Measurements from ENCODE around the gene PLAGL2. TPM values are rescaled to one million over a fixed set of nuclear protein-coding genes. Genes with fewer than 3 reads are reported as not detected.

The PLAGL2 gene
- total RNA-seq, 1 donor from 2014 or later = 3.5 TPM

DNA sequence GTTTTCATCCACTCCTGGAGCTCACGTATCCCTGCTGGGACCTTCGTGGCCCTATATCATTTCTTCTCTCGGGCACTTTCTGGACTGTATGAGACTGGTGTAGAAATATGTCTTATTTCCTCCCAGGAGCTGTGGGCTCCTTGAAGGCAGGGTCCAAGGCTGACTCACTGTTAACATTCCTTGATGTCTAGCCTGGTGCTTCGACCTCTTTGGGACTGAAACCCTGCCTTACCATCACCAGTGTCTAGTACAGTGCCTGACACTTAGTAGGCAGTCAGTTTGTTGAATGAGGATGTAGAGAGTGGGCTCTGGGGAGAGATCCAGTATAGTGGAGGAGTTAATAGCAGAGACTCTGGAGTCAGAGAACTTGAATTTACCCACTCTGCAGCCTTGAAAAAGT, 23.7 kb upstream of the PLAGL2 start:
- no peak for DNase-seq (ENCODE audit: low read depth)

DNA sequence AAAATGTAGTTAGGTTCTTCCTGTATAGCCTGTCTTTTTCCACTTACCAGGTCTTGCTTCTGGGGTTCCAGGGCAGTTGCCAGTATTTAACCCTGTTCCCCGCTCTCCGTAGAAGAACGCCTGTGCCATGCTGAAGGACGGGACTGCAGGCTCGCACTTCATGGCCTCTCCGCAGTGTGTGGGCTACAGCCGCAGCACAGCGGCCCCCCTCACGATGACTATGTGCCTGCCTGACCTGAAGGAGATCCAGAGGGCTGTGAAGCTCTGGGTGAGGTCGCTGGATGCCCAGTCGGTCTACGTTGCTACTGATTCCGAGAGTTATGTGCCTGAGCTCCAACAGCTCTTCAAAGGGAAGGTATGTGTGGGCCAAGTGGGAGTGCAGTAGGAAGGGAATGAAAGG, 23.2 kb upstream of the PLAGL2 start:
- no peak for DNase-seq (ENCODE audit: low read depth)

DNA sequence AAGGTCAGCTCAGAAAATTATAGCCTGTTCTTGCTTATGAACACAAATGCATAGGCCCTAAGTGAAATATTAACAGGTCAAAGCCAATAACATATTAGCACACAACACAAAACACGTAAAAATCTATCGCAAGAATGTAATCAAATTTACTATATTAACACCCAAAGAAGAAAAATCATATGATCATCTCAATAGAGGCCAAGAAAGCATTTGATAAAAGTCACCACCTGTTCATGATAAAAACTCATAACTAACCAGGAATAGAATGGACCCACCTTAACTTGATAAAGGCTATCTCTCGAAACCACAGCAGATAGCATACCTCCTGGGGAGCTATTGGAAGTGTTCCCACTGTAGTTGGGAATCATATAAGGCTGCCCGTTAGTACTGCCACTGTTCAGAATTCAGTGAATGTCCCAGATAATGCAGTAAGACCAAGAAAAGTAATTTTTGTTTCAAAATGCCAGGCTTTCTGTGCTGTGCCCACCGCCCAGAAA, 21.8 kb upstream of the PLAGL2 start:
- no peak for DNase-seq (ENCODE audit: low read depth)

DNA sequence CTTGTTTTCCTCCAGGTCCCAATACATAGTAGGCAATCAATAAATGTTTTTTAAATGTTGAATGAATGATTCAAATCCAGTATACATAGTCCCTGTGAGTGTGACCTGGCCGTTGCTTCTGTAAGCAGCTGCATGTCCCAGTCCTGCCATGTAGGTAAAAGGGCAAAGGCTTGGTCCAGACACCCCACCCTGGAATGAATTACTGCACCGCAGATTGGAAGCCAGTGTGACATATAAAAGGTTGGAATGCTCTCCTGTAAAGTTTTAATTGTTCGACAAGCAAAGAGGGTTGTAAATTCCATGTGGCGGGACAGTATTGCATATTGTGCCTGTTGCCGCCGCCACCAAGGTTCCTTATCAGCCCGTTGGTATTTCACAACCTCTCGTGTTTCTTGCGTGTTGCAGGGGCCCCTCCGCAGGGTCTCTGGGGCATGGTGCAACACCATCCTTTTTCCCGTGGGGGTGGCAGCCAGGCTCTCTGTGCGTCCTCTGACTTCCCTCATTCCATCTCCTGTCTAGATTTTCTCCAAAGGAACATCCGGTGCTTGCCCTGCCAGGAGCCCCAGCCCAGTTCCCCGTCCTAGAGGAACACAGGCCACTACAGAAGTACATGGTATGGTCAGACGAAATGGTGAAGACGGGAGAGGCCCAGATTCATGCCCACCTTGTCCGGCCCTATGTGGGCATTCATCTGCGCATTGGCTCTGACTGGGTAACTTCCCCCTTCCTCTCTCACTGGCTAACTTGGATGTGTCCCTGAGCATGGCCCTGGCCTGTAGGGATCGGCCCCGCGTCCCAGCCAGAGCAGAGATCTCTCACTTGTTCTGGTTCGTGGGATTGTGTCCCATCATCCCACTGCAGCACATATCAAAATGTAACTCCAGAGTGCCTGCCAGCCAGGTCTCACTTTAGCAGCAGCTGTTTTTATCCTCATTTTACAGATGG, 20.5 kb upstream of the PLAGL2 start:
- no peak for DNase-seq (ENCODE audit: low read depth)

DNA sequence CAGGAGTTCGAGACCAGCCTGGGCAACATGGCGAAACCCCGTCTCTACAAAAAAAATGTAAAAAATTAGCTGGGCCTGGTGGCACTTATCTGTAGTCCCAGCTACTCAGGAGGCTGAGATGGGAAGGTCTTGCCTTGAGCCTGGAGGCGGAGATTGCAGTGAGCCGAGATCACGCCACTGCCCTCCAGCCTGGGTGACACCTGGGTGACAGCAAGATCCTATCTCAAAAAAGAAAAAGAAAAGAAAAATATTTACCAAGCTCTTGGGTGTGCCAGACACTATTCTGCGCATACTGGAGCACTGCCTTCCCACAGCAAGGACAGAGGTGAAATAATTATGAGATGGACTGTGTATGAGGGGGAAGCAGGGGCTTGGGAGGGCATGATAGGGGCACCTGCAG, 19.8 kb upstream of the PLAGL2 start:
- no peak for DNase-seq (ENCODE audit: low read depth)

DNA sequence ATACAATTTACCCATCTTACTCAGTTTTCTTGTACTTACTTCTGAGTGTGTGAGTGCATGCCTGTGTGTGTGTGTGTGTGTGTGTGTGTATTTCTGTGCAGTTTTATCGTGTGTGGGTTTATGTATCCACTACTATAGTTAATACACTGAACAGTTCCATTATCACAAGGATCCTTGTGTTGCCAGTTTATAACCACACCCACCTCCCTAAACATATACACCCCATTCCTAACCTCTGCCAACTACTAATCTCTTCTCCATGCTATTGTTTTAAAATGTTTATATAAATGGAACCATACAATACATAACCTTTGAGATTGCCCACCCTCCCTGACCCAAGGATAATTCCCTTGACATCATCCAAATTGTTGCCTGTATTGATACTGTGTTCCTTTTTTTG, 18.8 kb upstream of the PLAGL2 start:
- no peak for DNase-seq (ENCODE audit: low read depth)

DNA sequence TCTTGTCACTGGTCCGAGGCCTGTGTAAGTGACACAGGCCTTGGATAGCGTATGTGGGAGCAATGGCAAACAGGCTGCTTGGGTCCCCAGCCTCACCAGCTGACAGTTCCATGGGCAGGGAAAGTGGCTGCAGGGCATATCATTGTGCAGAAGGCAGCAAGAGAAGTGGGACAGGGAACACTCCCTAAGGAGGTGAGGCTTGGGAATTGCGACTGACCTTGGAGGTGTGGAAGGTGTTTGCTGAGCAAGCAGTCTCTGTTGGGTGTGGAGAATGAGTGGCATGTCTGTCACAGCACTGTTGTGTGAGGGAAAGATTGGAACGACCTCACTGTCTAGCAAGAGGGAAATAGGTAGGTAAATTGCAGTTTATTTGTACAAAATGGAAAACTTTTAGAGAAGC, 16.9 kb upstream of the PLAGL2 start:
- no peak for DNase-seq (ENCODE audit: low read depth)

DNA sequence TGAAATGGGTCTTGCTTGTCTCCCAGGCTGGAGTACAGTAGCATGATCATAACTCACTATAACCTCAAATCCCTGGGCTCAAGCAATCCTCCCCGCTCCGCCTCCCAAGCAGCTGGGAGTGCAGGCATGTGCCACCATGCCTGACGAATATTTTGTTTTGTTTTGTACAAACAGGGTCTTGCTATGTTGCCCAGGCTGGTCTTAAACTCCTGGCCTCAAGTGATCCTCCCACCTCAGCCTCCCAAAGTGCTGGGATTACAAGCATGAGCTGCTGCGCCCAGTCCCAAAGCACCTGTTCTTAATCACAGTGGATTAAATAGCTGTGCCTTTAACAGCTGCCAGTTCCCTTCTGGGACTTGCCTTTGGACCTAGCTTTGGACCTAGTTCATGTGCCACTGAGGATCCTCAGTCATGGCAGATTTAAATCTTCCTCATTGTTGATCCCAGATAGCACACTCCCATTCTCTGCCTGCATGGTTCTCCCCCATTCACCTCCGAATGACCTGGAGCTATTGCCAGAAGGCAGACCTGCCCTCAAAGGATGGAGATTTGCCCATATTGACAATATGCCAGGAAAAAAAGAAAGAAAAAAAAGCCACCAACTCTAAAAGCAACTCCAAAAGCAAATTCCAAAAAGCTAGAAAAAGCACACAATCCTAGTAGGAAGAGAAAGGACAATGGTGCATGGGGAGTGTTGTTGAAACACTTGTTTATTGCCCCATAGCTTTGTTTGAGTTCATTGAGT, 10.8 kb upstream of the PLAGL2 start:
- DNase-seq (ENCODE audit: low read depth) = no peak

DNA sequence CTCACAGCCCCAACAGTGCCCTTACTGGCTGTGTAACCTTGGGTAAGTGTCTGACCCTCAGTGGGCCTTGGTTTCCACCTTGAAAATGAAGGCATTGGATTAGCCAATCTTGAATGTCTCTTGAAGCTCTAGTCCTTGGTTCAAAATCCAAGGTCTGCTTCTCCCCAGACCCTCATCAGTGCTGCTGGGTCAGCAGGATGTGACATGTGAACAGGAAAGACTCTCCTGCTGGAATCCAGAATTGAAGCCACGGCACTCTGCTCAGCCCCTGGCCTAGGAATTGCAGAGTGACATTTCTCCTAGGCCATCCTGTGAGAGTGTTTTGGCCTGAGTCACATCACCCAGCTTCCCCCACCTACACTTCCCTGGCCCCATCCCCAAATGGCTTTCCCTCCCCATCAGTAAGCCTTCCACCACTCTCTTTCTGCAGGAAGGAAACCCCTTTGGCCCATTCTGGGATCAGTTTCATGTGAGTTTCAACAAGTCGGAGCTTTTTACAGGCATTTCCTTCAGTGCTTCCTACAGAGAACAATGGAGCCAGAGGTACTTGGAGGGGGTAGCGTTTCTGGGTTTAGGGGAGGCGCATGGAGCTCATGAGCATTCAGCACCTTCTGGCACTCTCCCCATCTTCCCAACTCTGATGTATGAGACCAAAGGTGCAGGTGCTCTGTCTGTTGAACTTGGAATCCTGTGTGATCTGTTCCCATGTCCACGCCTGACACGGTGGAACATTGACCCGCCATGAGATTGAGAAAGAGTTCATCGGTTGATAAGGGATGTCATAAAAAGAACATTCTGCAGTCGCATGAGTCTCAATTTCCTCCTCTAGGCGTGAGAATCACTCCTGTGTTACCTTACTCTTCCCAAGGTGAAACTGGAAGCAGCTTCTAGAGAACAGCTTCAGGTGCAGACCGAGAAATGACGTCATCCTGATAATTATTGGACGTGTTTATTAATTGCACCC, 8.9 kb upstream of the PLAGL2 start:
- no peak for DNase-seq (ENCODE audit: low read depth)

DNA sequence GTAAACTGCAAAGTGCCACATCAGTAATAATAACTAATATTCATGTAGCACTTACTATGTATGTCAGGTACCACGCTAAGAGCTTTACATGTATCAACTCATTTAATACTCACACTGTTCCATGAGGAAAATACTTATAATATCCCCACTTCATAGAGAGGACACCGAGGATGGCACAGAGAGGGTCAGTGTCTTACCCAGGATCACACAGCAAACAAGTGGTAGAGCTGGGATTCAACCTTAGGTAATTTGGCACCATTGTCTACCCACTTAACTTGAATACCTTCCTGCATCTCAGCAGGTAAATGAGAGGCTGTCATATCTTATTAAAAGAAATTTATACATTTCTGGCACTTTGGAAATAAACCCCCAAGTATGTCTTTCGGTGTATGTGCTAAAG, 8.2 kb upstream of the PLAGL2 start:
- DNase-seq (ENCODE audit: low read depth) = no peak

DNA sequence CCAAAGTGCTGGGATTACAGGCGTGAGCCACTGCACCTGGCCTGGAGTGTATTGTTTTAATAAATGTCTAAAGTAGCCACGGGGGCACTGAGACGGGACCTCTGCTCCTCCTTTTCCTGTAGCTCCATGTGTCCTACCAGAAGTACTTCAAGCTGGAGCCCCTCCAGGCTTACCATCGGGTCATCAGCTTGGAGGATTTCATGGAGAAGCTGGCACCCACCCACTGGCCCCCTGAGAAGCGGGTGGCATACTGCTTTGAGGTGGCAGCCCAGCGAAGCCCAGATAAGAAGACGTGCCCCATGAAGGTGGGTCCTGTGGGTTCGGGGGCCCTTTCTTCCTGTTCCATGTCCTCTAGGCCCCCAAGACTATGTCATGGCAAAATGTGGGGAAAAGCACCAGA, 7.6 kb upstream of the PLAGL2 start:
- DNase-seq (ENCODE audit: low read depth) = no peak

DNA sequence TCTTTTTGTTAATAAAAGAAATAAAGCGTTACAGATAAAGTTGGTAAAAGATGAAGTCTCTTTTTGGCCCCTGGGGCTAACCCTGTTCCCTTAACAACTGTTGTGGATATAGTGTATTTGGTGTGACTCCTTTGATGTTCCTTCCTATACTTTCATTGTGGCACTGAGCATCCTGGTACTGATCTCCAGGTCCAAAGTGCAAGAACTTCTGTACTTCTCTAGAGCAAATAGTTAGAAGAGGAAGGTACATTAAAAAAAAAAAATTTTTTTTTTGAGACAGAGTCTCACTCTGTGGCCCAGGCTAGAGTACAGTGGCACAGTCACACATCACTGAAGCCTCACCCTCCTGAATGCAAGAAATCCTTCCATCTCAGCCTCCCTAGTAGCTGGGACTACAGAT, 6.3 kb upstream of the PLAGL2 start:
- no peak for DNase-seq (ENCODE audit: low read depth)

DNA sequence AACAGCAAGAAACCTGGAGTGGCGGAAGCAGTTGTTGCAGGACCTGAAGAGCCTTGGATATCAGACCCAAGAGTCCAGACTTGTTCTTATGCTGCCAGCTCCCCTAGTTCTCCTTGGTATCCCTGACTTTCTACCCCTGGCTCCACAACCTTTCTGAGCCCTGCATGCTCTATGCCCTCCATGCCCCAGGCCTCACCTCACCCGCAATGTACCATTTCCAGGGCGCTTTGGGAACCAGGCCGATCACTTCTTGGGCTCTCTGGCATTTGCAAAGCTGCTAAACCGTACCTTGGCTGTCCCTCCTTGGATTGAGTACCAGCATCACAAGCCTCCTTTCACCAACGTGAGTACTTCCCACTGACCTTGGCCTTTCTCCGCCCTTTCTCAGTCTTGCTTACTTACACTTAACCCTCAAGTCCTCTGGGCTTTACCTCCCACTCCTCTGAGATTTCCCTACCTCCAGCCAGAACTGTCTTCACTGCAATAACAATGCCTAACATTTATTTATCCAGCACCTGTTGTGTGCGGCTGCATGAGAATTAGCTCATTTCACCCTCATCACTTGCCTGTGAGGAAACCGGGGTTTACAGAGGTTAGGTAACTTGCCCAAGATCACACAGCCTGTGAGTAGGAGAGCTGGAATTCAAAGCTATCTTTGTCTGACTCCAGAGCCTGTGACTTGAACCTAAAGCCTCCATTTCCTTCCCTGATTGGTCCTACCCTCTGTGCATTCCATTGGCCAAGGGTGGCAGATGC, 2.5 kb upstream of the PLAGL2 start:
- peak; percentile 43 for DNase-seq (ENCODE audit: low read depth)

DNA sequence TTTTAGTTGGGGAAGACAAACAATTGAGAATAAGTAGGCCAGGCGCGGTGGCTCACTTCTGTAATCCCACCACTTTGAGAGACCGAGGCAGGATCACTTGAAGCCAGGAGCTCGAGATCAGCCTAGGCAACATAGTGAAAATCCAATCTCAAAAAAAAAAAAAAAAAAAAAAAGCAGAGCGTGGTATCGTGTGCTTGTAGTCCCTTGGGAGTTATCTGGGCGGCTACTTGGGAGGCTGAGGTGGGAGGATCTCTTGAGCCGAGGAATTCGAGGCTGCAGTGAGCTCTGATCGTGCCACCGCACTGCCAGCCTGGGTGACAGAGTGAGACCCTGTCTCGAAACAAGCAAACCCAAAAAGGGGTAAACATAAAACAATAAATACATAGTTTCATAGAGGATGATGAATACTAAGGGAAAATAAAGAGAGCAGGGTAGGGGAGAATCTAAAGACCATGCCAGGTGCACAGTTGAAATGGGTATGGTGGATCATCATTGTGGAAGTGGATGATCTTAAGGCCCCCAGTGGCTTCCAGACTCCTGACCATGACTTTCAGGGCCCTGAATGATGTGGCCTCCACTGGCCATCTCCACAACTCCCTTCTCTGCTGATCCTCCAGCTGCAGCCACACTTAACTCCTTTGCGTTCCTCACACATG, 1.1 kb upstream of the PLAGL2 start:
- DNase-seq (ENCODE audit: low read depth) = no peak

DNA sequence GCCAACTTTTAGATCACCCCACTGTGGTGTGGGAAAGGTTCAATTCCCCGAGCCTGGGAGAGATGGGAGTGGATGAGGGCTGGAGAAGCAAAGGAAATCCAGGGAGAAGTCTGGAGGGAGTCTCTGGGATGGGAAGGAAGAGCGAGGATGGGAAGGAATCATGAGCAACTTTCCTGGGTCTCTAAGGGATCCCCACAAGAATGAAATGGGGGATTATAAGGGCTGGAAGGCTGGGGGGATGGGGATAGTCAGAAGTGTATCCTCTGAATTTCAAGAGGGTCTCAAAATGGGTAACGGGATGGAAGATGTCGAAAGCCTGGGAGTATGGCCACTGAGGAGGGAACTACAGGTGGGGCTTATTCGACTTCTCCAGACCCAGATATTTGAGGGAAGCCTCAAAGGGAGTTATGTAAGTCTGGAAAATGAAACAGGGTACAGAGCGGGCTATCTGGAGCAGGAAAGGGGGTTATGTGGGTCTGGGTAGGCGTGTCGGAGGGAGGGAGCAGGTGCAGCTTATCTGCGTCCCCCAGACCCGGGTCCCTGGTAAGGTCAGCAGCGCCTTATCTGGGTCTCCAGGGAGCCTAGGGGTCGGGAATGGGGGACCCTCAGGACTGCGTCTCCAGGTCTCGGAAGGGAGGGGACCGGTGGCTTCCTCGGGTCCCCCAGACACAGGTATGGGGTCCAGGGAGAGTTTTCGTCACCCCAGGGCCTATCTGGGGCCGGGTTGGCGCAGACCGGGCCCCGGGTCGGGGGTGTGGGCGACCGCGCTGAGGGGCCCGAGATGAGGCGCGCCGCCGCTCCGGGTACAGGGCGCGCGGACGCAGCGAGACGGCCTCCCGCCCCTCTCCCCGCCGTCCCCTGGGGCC, 550 bp downstream of the PLAGL2 start:
- no peak for DNase-seq (ENCODE audit: low read depth)

DNA sequence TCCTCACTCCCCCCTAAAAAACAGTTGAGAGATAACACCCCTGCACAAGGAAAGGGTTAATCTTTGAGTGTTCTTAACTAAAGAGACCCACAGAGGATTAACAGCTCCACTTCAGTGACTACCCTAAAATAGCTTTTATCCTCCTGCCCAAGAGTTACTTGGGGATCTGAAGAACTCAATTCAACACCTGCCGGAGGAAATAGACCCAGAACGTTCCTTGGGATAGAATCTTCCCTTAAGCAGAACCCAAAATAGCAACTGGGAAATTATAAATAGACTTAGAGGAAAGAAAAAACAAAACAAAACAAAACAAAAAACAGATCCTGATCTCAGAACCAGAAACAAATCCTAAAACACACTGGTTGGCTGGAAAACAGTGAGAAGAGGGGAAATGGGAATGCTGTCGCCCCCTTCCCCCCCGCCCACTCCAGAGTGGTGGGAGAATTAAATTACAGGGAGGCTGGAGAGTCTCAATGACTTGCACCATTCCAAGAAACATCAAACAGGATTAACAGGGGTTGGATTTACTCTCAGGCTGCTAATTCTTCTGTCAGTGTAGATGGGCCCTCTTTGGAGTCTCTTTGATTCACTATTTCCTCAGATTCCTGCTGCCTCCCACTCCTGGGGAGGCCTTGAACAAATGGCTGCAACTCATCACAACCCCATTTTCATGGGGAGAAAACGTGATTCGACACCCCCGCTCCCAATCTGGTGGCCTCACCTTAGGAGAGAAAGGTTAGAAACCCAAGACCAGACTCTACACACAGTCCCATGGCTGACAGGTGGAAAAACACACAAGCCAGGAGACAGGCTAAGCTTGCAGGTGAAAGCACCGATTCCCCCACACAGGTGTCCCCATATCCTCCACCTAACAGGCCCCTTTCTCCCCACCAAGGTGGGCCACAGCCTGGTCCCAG, 1.4 kb downstream of the PLAGL2 start:
- DNase-seq (ENCODE audit: low read depth) = peak; percentile 61

DNA sequence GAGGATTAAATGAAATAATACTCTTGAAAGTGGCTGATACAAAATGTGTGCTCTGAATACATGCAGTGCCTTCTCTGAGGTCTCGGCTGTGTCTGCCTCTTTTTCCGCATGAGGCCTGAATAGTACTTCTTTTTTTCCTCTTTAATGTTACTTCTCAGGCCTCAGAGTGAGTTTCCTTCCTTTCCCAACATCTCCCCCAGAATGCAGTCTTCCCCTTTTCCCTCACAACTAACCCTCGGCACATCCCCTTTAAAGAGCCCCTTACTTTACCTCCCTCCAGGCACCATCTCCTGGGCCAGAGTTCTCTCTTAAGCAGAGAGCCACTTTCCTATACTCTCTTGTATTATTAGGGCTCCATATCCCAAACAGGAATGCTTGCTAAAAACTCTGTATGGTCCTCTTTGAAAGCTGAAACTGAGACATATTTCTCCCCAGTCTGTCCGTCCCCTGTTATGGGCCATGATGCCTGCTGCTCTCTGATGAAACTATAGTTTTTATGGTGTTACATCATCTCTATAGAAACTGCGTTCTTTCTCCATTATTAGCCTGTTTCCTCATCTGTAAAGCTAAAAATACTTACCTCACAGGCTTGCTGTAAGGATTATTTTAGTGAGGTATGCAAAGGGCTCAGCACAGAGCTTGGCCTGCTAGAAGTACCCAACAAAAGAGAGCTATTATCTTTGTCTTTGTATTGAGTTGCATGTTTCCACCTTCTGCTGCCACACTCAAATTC, 2.3 kb downstream of the PLAGL2 start:
- no peak for DNase-seq (ENCODE audit: low read depth)

Measured in myocyte (in vitro differentiated cells).